Measurements from ENCODE around the gene JADE3. TPM values are rescaled to one million over a fixed set of nuclear protein-coding genes. Genes with fewer than 3 reads are reported as not detected.

Gene JADE3
- total RNA-seq, 1 donor: 4.3 TPM

- H3K4me3 ChIP-seq (ENCODE audit: low read depth, low read length): no peak overlapping the region
- DNase-seq (ENCODE audit: low read depth): no peak
- TF ChIP-seq CTCF (IDR thresholded peaks at IDR 0.05; ENCODE audit: insufficient read depth, low read depth, low read length): no peak
Observed at GRCh38 chrX:46991664-46992063, 79.4 kb downstream of the JADE3 start.

- TF ChIP-seq CTCF (IDR thresholded peaks at IDR 0.05; ENCODE audit: insufficient read depth, low read depth, low read length): no peak
- no peak for DNase-seq (ENCODE audit: low read depth)
Observed at GRCh38 chrX:46992070-46992469, 79.8 kb downstream of the JADE3 start.

GRCh38 chrX:46994096-46994495, 81.9 kb downstream of the JADE3 start:
- H3K4me3 ChIP-seq (ENCODE audit: low read depth, low read length): no peak overlapping the region
- peak; percentile 1 for DNase-seq (ENCODE audit: low read depth)
- no peak for TF ChIP-seq CTCF (IDR thresholded peaks at IDR 0.05; ENCODE audit: insufficient read depth, low read depth, low read length)

More at GRCh38 chrX:46992070-46992469, 79.8 kb downstream of the JADE3 start:
- H3K4me3 ChIP-seq (ENCODE audit: low read depth, low read length): no peak overlapping the region

GRCh38 chrX:47012131-47012530, 99.9 kb downstream of the JADE3 start:
- H3K4me3 ChIP-seq (ENCODE audit: low read depth, low read length): no peak overlapping the region
- no peak for TF ChIP-seq CTCF (IDR thresholded peaks at IDR 0.05; ENCODE audit: insufficient read depth, low read depth, low read length)
- no peak for DNase-seq (ENCODE audit: low read depth)

GRCh38 chrX:47026198-47026597, 114.0 kb downstream of the JADE3 start:
- no peak overlapping the region for H3K4me3 ChIP-seq (ENCODE audit: low read depth, low read length)
- TF ChIP-seq CTCF (IDR thresholded peaks at IDR 0.05; ENCODE audit: insufficient read depth, low read depth, low read length): no peak
- DNase-seq (ENCODE audit: low read depth): no peak

GRCh38 chrX:47030339-47030738, 118.1 kb downstream of the JADE3 start:
- no peak overlapping the region for H3K4me3 ChIP-seq (ENCODE audit: low read depth, low read length)
- DNase-seq (ENCODE audit: low read depth): peak; percentile 77
- TF ChIP-seq CTCF (IDR thresholded peaks at IDR 0.05; ENCODE audit: insufficient read depth, low read depth, low read length): peak; percentile 57

- no peak for TF ChIP-seq CTCF (IDR thresholded peaks at IDR 0.05; ENCODE audit: insufficient read depth, low read depth, low read length)
- DNase-seq (ENCODE audit: low read depth): peak; percentile 57
- H3K4me3 ChIP-seq (ENCODE audit: low read depth, low read length): no peak overlapping the region
Observed at GRCh38 chrX:47047989-47048388, 135.8 kb downstream of the JADE3 start.

Data from fibroblast of villous mesenchyme (primary cell).